ENCODE results near the gene KCNQ1.

Gene KCNQ1

GRCh38 chr11:2425506-2425905 lies 19.3 kb upstream of the KCNQ1 start:
- DNase-seq (ENCODE audit: low read depth), result no peak

DNA sequence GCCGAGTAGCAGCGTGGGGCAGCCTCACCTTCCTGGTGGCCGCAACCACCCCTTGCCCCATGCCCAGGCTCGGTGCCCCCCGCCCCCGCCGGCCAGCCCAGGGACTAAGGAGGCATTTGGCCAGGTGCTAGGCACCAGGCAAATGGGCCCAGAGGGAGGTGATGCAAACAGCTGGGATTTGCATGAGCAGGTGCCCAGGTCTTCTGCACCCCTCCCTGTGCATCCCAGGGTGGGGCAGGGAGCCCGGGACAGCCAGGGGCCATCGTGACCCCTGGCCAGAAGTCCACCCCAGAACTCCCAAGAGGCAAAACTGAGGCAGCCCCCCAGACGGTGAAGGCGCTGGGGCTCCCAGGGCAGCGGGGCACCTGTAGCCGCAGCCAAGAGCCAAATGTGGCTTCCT lies 18.6 kb upstream of the KCNQ1 start:
- DNase-seq (ENCODE audit: low read depth), result no peak

DNA sequence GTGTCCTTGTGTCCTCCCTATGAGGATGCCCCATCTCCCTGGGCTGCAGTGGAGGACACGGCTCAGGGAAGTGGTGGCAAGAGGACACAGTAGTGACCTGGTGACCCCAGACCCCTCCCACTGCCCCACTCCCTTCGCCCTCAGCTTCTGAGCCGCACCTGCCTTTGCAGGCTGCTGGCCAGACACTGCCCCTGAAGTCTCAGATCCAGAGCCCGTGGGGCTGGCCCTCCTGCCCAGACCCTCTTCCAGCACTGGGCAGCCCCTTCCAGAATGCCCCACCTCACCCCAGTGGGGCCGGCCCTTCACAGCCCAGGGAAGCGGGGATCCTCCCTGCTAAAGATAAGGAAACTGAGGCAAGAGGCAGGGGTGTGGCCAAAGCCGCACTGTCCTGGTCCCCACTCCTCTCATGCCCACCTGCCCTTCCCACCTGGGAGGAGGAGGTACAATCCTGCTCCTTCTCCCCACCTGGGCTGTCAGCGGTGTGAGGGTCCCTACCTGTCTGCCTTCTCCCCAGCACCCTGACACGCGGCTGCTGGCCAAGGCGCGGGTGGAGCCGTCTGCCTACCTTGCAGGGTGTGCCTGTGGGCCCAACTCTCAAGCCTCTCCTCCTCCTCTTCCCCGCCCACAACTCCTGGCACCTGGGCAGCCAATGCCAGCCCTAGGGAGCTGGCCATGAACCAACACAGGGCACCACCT lies 17.8 kb upstream of the KCNQ1 start:
- no peak for DNase-seq (ENCODE audit: low read depth)

- DNase-seq (ENCODE audit: low read depth), result no peak
Measured at GRCh38 chr11:2427721-2428321, 17.0 kb upstream of the KCNQ1 start.

DNA sequence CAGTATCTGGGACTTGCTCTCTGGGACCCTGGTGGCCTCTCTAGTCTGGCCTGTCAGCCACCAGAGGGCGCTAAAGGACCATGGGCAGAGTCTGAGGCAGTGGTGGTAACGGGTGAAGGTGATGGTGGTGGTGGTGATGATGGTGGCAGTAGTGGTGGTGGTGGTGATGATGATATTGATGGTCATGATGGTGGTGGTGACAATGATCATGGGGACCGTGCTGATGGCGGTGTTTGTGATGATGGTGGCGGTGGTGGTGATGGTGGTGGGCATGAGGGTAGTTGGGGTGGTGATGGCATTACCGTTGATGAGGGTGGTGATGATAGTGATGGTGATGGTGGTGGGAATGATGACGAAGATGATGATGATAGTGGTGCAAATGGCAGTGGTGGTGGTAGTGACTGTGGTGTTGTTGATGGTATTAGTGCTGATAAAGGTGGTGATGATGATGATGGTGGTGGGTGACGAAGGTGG lies 16.4 kb upstream of the KCNQ1 start:
- DNase-seq (ENCODE audit: low read depth), result no peak

DNA sequence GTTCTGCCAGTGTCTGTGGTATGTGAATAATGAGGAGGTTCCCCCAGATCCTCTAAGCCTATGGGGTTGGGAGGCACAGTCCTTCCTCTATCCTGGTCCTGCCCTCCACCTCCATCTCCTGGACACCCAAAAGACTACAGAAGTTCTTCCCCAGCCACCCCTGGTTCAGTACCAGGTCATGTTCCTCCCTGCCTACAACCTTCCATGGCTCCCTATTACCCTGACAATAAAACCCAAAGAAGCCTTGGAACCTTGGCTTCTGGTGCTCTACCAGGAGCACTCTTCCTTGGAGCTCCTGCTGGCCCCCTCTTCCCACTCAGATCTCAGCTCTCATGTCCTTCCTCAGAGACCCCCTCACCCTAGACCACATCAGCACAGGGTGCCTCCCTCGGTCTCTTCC lies 13.4 kb upstream of the KCNQ1 start:
- DNase-seq (ENCODE audit: low read depth), result no peak

DNA sequence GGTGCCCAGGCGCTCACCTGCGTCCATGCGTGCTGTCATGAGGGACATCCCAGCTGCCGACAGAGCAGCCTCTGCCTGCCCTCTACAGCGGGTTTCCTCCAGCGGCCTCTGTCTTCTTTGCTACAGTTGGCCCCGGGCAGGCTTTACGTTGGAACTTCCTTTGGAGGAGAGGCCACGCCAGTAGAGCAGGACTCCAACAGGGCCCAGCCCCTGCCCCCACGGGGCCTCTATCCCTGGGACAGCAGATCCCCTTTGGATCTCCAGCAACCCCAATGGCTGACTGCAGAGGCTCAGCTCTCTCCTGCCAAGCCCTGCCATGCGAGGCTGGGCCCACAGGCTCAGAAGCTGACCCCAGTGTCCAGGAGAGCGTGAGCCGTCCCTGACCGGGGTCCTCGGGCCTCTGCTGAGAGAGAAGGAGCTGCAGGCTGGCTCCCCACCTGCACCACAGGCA lies 12.6 kb upstream of the KCNQ1 start:
- no peak for DNase-seq (ENCODE audit: low read depth)

- DNase-seq (ENCODE audit: low read depth), result no peak
Measured at GRCh38 chr11:2432628-2433071, 12.2 kb upstream of the KCNQ1 start.

- DNase-seq (ENCODE audit: low read depth), result no peak
Measured at GRCh38 chr11:2433106-2433925, 11.5 kb upstream of the KCNQ1 start.

GRCh38 chr11:2434008-2434407 lies 10.8 kb upstream of the KCNQ1 start:
- no peak for DNase-seq (ENCODE audit: low read depth)

- no peak for DNase-seq (ENCODE audit: low read depth)
Measured at GRCh38 chr11:2434506-2435255, 10.1 kb upstream of the KCNQ1 start.

- no peak for DNase-seq (ENCODE audit: low read depth)
Measured at GRCh38 chr11:2435288-2436012, 9.4 kb upstream of the KCNQ1 start.

- no peak for DNase-seq (ENCODE audit: low read depth)
Measured at GRCh38 chr11:2436013-2436520, 8.7 kb upstream of the KCNQ1 start.

DNA sequence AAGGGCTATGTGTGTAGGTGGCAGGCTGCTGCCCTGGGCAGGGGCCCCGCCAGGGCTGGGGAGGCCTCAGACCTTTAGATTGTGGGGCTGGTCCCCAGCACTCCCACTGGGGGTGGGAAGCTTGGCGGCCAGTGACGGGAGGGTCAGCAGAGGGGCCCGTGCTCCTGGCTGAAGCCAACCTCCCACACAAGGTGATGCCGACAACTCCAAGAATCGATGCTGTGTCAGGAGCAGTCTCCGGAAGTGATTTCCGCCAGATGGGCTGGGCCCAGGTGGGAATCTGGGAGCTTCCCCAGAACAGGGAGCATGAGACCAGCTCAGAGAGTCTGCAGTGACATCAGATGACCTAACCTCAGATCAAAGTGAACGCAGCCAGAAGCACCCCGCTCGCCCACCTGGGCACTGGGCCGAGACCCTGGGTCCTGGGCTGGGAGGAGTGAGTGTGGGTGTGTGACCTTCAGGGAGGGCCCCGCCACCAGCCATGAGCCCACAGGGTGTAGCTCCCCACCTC lies 8.2 kb upstream of the KCNQ1 start:
- DNase-seq (ENCODE audit: low read depth), result no peak

DNA sequence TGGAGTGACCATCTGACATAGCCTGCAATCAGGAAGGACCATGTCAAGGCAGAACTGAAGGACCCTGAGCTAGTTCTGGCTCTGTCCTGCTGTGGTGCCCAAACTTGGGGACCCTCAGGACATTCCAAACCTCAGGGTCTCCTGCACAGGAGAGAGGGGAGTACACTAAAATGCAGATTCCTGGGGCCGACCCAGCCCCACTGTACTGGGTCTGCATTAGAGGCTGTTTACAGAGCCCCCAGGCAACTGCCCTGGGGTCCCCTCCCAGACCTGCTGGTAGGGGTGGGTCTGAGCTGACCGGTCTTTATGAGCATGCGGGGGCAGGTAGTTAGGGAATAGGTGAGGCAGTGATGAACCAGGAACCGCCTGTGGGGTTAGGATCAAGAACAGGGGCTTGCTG lies 7.3 kb upstream of the KCNQ1 start:
- DNase-seq (ENCODE audit: low read depth), result no peak

DNA sequence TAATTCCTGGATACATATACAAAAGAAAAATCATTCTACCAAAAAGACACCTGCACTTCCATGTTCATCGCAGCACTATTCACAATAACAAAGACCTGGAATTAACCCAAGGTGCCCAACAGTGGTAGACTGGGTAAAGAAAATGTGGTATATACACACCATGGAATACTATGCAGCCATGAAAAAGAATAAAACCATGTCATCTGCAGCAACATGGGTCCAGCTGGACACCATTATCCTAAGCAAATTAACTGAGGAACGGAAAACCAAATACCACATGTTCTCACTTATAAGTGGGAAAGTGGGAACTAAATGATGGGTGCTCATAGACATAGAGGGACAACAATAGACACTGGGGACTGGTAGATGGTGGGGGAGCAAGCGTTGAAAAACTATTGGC lies 5.0 kb upstream of the KCNQ1 start:
- no peak for DNase-seq (ENCODE audit: low read depth)

GRCh38 chr11:2440646-2441045 lies 4.2 kb upstream of the KCNQ1 start:
- no peak for DNase-seq (ENCODE audit: low read depth)

DNA sequence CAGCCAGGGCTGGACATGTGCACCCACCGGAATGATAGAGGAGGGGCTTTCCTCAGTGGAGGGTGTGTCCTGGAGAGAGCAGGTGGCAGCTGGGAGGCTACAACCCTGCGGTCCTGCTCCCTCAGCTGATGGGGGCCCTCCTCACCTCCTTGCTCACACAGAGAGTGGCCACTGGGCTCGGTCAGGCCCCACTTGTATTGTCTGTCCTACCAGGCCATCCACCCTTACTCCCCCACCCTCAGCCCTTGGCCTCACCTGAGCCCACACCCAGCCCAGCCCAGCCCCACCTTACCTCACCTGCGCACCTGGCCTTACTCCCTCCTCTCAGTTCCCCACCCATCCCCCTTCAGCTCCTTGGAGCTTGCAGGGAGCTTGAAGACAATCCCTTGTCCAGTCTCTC lies 3.6 kb upstream of the KCNQ1 start:
- DNase-seq (ENCODE audit: low read depth), result no peak

- no peak for DNase-seq (ENCODE audit: low read depth)
Measured at GRCh38 chr11:2442589-2442988, 2.2 kb upstream of the KCNQ1 start.

DNA sequence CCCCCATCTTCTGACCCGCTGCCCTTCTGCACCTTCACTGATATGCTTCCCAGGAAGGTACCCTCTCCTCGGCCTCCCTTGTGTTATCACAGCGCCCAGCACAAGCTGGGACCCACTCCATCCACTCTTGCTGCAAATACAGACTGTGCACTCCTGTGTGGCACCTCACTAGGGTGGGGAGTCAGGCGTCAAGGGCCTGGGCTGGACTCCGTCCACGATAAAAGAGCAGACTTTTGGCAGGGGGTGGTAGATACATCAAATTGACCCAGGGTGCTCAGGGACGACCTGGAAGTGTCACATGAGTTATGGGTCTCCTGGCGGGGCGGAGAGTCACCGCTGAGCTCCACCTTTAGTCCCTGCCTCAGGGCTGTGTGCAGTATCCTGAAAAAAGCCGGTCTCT lies 1.4 kb upstream of the KCNQ1 start:
- no peak for DNase-seq (ENCODE audit: low read depth)

Data from HS-5 (cell line).